Heart left ventricle (tissue), 13 donors: Measurements from ENCODE around the gene PTPRM.

Experiments used
- POLR2A ChIP-seq, 2 donors: fragments of 450-650 bp; IDR thresholded peaks; one replicate each; pipeline ENCODE4 v1.6.1; 2017; ENCODE audit warnings: antibody characterized with exemption in 2 of 2, mild to moderate bottlenecking in 2 of 2, moderate library complexity in 2 of 2
- TF ChIP-seq, protein P1 (sequence below), 12 donors: fragments of 200-600 bp; sonication (generic) in 4 of 12; IDR thresholded peaks; one replicate each; pipeline versions ENCODE4 v1.5.0 to v1.8.0; 2018 to 2022; ENCODE audit warnings: antibody characterized with exemption in 12 of 12, mild to moderate bottlenecking in 5 of 12
- donor health status: ischemic (EF 13 %, LVEDD 7.1; RV severe dilation, severe dysfunction).
- donor health status: DM: no; HTN: yes; CAD: no.
- donor health status: DM: no; HTN: no; CAD: no.
- donor health status: ischemic (EF 25% LVEDD 6.9; RV normal size, moderate dysfunction).
- donor health status: ischemic (EF 25% LVEDD 5.7; RV mildly dilated, moderate dysfunction).
- donor health status: ischemic (EF 35%, LVEDD 5.7; RV mildly dilated, moderate dysfunction).
- donor health status: nonischemic (EF 11% LVEDD 7.7; RV severe dilation, severe dysfunction).
- donor health status: DM: yes; HTN: yes; CAD: no.
- donor health status: PGD.
- donor health status: ischemic (EF 29% LVEDD 5.4; RV normal size, mild dysfunction).
- donor health status: nonischemic (EF 23%, LVEDD 6.1; RV moderate dilation, normal function).

DNA sequence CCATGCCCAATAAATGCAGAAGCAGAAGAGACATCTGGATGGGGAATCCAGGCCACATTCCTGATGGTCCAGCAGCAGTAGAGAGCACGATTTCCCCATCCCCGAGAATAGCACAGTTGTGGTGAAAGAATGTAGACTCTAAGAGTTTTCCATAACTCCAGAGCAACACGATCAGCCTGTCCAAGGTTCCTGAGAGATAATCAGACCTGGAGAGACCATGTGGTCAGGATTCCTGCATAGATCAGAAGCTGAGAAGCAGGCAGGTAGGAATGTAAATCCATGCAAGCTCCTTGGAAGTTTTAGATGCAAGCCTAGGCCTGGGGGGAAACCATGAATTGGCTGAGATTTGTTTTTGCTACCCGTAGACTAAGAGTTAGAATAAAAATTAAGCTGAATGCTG lies 34.2 kb upstream of the PTPRM start:
- TF ChIP-seq, protein P1, sequence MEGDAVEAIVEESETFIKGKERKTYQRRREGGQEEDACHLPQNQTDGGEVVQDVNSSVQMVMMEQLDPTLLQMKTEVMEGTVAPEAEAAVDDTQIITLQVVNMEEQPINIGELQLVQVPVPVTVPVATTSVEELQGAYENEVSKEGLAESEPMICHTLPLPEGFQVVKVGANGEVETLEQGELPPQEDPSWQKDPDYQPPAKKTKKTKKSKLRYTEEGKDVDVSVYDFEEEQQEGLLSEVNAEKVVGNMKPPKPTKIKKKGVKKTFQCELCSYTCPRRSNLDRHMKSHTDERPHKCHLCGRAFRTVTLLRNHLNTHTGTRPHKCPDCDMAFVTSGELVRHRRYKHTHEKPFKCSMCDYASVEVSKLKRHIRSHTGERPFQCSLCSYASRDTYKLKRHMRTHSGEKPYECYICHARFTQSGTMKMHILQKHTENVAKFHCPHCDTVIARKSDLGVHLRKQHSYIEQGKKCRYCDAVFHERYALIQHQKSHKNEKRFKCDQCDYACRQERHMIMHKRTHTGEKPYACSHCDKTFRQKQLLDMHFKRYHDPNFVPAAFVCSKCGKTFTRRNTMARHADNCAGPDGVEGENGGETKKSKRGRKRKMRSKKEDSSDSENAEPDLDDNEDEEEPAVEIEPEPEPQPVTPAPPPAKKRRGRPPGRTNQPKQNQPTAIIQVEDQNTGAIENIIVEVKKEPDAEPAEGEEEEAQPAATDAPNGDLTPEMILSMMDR (IDR thresholded peaks at IDR 0.05) = no peak
- no peak for TF ChIP-seq POLR2A (IDR thresholded peaks at IDR 0.05)
